Fibroblast of skin of left quadriceps (primary cell): ENCODE data around the gene CFAP299.
"Not testable (repeated sequence)": the region's sequence is repeated elsewhere in the genome, so short reads cannot be mapped to it uniquely, and the experiment has no call there.

Experiments
- DNase-seq, 2 experiments: peaks; one replicate each; pipeline ENCODE4 v3.0.0-alpha.2; 2013; ENCODE audit warnings: low read depth in 2 of 2

The CFAP299 gene

GRCh38 chr4:80711956-80712355, 376.4 kb downstream of the CFAP299 start:
- peak; percentile 11 to 17 for DNase-seq

- no peak for DNase-seq
Observed at GRCh38 chr4:80713409-80713808, 377.9 kb downstream of the CFAP299 start.

DNA sequence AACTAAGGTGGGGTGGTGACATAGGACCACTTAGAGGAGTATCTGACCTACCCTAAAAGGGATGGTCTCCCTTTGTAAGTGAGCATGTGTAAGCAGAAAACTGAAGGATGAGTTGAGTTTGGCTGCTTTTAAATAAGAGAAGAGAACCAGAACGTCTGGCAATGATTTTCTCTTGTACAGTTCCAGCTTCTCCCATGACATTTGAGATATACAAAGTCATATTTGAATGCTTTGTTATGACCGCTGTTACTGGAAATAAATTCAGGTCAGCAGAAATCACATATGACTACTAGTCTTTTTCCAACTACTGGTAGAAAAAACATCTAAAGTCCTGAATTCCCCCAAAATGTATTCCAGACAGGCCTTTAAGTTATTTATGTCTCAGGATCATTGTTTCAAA, 381.7 kb downstream of the CFAP299 start:
- no peak for DNase-seq

DNA sequence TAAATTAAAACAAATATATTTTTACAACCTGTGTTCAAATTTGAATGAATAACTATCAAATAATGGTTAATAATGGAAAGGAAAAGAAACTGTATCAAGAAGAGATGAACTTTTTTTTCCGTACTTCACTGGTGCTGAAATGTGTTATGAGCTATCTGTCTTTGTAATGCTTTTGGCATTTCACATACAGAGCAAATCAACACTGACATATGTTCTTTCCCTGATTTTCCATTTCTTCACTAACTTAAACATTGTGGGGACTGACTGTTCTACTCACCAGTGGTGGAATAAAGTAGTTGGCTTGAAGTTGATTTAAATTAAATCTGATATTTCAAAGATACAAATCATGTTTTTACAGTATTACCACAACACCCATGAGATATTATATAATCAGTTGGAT, 390.9 kb downstream of the CFAP299 start:
- no peak for DNase-seq

GRCh38 chr4:80730158-80730557, 394.6 kb downstream of the CFAP299 start:
- no peak for DNase-seq

- no peak for DNase-seq
Observed at GRCh38 chr4:80731436-80731835, 395.9 kb downstream of the CFAP299 start.

- DNase-seq, result peak; percentile 36 to 39
Observed at GRCh38 chr4:80732010-80732409, 396.5 kb downstream of the CFAP299 start.

GRCh38 chr4:80740375-80740774, 404.8 kb downstream of the CFAP299 start:
- no peak for DNase-seq

DNA sequence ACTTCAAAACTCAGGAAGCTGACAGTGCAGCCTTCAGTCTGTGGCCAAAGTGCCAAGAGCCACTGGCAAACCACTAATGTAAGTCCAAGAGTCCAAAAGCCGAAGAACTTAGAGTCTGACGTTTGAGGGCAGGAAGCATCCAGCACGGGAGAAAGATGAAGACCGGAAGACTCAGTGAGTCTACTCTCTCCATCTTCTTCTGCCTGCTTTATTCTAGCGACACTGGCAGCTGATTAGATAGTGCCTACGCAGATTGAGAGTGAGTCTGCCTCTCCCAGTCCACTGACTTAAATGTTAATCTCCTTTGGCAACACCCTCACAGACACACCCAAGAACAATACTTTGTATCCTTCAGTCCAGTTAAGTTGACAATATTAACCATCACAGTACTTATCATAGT, 414.0 kb downstream of the CFAP299 start:
- not testable (repeated sequence) for DNase-seq

- DNase-seq, result no peak
Observed at GRCh38 chr4:80751200-80751599, 415.7 kb downstream of the CFAP299 start.

GRCh38 chr4:80767944-80768343, 432.4 kb downstream of the CFAP299 start:
- no peak for DNase-seq

GRCh38 chr4:80776168-80776567, 440.6 kb downstream of the CFAP299 start:
- DNase-seq, result no peak

GRCh38 chr4:80781431-80781830, 445.9 kb downstream of the CFAP299 start:
- no peak for DNase-seq

GRCh38 chr4:80787306-80787705, 451.8 kb downstream of the CFAP299 start:
- DNase-seq, result no peak

DNA sequence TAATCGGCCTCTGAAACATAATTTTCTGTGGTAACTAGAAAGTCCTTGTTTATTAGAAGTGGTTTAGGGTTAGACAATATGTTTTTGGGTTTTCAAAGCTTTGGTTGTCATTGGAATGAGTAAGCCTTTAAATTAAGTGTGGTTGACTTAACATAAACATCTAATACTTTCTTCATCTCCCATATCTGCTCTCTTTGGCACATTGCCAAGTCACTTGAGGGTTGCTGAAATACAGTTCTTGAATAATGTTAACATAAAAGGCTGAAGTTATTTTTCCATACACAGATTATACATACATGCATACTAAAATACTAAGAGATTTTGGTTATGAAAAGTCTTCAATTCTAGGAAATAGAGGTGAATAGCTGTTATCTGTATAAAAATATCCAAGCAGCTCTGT, 453.3 kb downstream of the CFAP299 start:
- peak; percentile 25 to 34 for DNase-seq

DNA sequence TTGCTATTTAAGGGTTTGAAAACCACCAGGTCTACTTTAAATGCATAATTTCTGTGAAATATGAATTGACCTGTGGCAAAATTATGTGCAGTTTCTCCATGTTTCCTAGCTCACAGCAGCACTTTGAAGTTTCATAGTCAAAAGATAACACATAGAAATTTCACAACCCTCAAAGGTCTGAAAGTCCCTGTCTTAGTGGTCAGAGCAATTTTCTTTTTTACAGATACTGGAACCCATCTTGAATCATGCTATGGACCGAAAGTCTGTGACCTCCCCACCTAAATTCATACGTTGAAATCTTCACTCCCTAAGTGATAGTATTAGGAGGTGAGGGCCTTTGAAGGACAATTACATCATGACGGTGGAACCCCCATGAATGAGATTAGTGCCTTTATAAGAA, 454.6 kb downstream of the CFAP299 start:
- no peak for DNase-seq

DNA sequence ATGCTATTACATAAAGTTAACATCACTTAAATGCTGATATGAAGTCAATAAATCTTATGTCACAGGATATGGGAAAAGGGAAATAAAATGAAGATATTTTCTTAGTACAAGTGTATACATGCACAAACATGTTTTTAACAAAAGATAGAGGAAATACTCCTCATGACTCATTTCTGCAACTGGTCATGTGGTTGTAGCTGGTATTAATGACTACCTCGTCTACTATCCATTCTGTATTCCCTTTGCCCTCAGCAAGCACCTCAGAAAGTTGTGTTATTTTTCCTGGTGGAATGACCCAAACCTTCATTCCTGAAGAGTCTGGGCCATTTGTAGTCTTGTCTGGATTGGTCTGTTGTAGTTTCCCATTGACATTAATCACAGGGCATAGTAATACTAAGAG, 458.1 kb downstream of the CFAP299 start:
- DNase-seq, result not testable (repeated sequence)

DNA sequence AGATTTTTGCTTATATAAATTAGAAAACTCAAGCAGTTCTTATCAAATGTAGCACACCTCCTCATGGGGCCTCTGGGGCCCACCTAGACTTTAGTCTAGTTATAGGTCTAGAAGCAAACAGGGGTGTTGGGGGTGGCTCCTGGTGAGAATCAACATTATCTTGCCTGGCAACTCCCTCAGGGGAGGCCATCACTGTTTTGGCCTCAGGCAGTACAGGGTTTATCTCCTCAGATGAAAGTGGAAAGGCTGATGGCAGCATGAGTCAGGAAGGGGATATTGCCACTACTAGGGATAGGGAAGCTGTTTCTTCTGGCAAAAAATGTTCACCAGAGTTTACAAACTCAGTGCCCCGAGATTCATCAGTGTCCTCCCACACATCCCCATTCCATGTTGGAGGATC, 462.6 kb downstream of the CFAP299 start:
- DNase-seq, result no peak

DNA sequence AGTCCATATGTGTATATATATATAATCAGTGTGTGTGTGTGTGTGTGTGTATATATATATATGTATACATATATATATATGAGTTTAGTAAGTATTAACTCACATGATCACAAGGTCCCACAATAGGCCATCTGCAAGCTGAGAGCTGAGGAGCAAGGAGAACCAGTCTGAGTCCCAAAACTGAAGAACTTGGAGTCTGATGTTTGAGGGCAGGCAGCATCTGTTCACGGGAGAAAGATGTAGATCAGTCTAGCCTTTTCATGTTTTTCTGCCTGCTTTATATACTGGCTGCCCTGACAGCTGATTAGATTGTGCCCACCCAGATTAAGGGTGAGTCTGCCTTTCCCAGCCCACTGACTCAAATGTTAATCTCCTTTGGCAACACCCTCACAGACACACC, 465.2 kb downstream of the CFAP299 start:
- not testable (repeated sequence) for DNase-seq

- no peak for DNase-seq
Observed at GRCh38 chr4:80803337-80803736, 467.8 kb downstream of the CFAP299 start.

- DNase-seq, result no peak
Observed at GRCh38 chr4:80806472-80806871, 470.9 kb downstream of the CFAP299 start.

DNA sequence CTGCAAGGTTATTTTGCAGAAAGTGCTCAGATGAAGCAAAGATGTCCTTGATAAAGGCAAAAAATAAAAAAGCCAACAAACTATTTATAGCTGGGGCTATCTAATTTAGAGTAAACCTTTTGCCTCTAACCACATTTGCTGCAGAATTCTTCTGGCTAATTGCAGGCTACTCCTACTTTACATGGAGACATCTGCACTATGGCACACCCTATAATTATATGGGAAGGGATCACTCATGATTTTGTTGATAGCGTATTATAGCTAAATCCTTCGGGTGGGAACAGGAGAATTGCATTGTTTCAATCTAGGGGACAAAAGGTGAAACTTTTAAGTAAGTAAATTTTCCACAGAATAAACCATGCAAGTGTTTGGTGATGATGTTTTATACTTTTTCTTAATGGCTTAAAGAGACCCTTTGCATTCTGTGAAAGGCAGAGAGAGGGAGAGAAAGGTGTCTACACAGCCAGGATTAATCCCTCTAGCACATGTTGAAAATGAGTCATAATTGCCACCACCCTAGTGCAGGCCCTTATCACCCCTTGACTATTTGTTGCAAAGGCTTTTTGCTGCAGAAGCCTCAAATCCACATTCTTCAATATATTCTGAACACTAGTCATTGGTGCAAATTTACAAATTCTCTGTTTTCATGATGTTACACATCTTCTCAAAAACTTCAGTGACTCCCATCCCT, 473.7 kb downstream of the CFAP299 start:
- no peak for DNase-seq

GRCh38 chr4:80811406-80811805, 475.9 kb downstream of the CFAP299 start:
- DNase-seq, result no peak

DNA sequence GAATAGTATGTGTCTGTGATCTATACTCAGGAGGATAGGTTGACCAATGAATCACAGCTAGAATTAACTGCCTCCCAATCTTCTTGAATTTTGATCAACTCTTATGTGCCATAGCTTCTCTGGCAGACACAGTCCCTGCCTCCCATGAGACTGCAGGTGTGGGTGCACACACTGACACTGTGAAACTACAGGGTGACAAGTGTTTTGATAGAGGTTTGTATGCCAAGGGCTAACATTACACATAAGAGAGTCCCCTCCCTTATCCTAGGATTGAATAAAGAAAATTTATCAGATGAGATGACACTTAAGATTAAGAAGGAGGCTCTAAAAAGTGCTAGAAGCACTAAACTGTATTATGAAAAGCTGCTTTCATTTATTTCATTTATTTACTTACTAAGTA, 476.6 kb downstream of the CFAP299 start:
- DNase-seq, result no peak
